Measurements from ENCODE around the gene KRTAP10-11.

- no peak for TF ChIP-seq EZH2 (IDR thresholded peaks at IDR 0.05; ENCODE audit: insufficient read depth, low read length)
- TF ChIP-seq CTCF (IDR thresholded peaks at IDR 0.05; ENCODE audit: insufficient read depth, low read depth, low read length) = no peak
Observed at GRCh38 chr21:44601596-44602462, 44.4 kb upstream of the KRTAP10-11 start.

Data from astrocyte (in vitro differentiated cells and primary cell).